GM18867 (cell line): Measurements from ENCODE around the gene PRRC2A.
"Not testable (repeated sequence)": the region's sequence is repeated elsewhere in the genome, so short reads cannot be mapped to it uniquely, and the experiment has no call there.

ENCODE experiments used
- ATAC-seq: cut with Tn5 transposase; IDR thresholded peaks from one replicate; pipeline ENCODE4 v1.9.1; 2021; ENCODE audit warnings: mild to moderate bottlenecking, moderate library complexity; ENCODE audit not compliant: unreplicated experiment

PRRC2A gene

GRCh38 chr6:31585491-31585890 lies 35.0 kb upstream of the PRRC2A start:
- no peak for ATAC-seq

- no peak for ATAC-seq
These were observed 34.5 kb upstream of the PRRC2A start, which contains the start of gene LST1 for GRCh38 chr6:31586008-31586407. TSS of gene LST1 (plus strand) at chr6:31586277. CDS start at chr6:31587300, 1,023 bp downstream.

GRCh38 chr6:31586599-31587281 lies 33.8 kb upstream of the PRRC2A start:
- ATAC-seq, result no peak

GRCh38 chr6:31587791-31588777 lies 32.4 kb upstream of the PRRC2A start:
- ATAC-seq, result no peak

- ATAC-seq, result no peak
These were observed 31.5 kb upstream of the PRRC2A start for GRCh38 chr6:31588871-31589650.

- ATAC-seq, result not testable (repeated sequence)
These were observed 29.8 kb upstream of the PRRC2A start for GRCh38 chr6:31590691-31591090.

GRCh38 chr6:31592396-31592771 lies 28.1 kb upstream of the PRRC2A start:
- no peak for ATAC-seq

GRCh38 chr6:31597006-31597405 lies 23.5 kb upstream of the PRRC2A start:
- ATAC-seq, result no peak

GRCh38 chr6:31607317-31607716 lies 13.2 kb upstream of the PRRC2A start:
- no peak for ATAC-seq

- no peak for ATAC-seq
These were observed 10.8 kb upstream of the PRRC2A start for GRCh38 chr6:31609519-31610406.

- ATAC-seq, result no peak
These were observed 9.5 kb upstream of the PRRC2A start for GRCh38 chr6:31610968-31611367.

GRCh38 chr6:31614075-31614619 lies 6.4 kb upstream of the PRRC2A start:
- no peak for ATAC-seq

- ATAC-seq, result no peak
These were observed 5.6 kb upstream of the PRRC2A start, which contains the start of gene AIF1 for GRCh38 chr6:31614684-31615578. TSS of gene AIF1 (plus strand) at chr6:31615234. CDS start at chr6:31615330, 96 bp downstream.

- ATAC-seq, result no peak
These were observed 4.8 kb upstream of the PRRC2A start for GRCh38 chr6:31615748-31616147.

GRCh38 chr6:31617010-31617409 lies 3.5 kb upstream of the PRRC2A start:
- ATAC-seq, result no peak

- peak; percentile 83 for ATAC-seq
These were observed 520 bp upstream of the PRRC2A start for GRCh38 chr6:31619805-31620585.

- ATAC-seq, result no peak
These were observed 915 bp downstream of the PRRC2A start for GRCh38 chr6:31621320-31621939.
